Nephron progenitor cell (in vitro differentiated cells): ENCODE results near the gene LSS.
A peak's percentile ranks its signal among the peaks of the same experiment; 100 is the strongest.

Experiments used
- DNase-seq: peaks from one replicate; pipeline ENCODE4 v3.0.0; 2021
- H3K27ac Mint-ChIP-seq: 2 replicates; pipeline ENCODE4 v1.8.0; 2021; ENCODE audit warnings: mild to moderate bottlenecking, moderate library complexity, mixed read lengths
- H3K27me3 Mint-ChIP-seq: 2 replicates; pipeline ENCODE4 v1.8.0; 2021; ENCODE audit warnings: mild to moderate bottlenecking, low read depth, mixed read lengths; ENCODE audit not compliant: poor library complexity
- H3K36me3 Mint-ChIP-seq: 2 replicates; pipeline ENCODE4 v1.8.0; 2021; ENCODE audit warnings: low read depth, mixed read lengths
- H3K4me1 Mint-ChIP-seq: 2 replicates; pipeline ENCODE4 v1.8.0; 2021; ENCODE audit warnings: mixed read lengths
- H3K4me3 Mint-ChIP-seq: 2 replicates; pipeline ENCODE4 v1.8.0; 2021; ENCODE audit warnings: mild to moderate bottlenecking, moderate library complexity, mixed read lengths
- H3K9me3 Mint-ChIP-seq: 2 replicates; pipeline ENCODE4 v1.8.0; 2021; ENCODE audit warnings: mild to moderate bottlenecking, moderate library complexity, mixed read lengths
- TF ChIP-seq, protein P1 (sequence below): fragments of 200-600 bp; sonication (generic); IDR thresholded peaks from 2 replicates; pipeline ENCODE4 v1.5.0; 2021; ENCODE audit warnings: antibody characterized with exemption

LSS gene

DNA sequence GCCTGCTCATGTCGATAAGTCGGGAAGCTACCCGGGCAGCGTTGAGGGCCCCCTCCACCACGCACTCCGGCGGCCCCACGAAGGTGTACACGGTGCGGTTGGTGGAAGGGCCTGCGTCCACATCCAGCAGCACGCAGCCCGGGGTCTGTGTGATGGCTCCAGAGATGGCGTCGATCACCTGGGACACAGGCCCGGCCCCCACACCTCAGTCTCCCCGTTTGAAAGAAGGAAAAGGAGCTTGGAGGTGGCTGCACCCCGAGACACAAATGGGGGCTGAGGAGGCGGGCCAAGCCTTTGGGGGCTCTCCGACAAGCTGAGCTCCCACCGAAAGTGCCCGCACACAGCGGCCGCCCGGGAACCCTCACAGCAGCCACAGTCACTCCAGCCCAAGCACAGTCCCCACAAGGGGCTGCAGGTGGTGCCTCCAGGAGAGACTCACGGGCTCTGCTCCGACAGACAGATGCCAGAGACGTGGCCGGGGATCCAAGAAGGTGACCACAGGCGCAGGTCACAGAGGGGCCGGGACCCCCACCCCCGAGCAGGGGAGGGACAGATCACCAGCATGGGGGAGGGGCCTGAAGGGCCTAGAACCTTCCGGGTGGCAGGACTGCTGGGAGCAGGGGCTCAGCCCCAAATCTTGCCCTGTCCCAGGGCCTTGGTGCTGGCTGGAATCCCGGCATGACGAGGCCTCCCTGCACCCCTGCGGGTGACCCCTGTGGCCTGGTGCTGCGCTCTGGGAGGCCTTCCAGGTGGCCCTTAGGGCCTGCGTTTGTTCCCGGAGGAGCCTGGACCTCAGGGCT lies 74.2 kb downstream of the LSS start:
- Mint-ChIP-seq H3K27ac (no peak overlapping the region), H3K4me3 (no peak overlapping the region), H3K4me1 (peaks cover 33% of the 10 kb centered on the region), H3K27me3 (no peaks in the 10 kb centered on the region), H3K9me3 (no peaks in the 10 kb centered on the region), H3K36me3 (no peaks in the 10 kb centered on the region)
- DNase-seq, result no peak
- TF ChIP-seq, protein P1, sequence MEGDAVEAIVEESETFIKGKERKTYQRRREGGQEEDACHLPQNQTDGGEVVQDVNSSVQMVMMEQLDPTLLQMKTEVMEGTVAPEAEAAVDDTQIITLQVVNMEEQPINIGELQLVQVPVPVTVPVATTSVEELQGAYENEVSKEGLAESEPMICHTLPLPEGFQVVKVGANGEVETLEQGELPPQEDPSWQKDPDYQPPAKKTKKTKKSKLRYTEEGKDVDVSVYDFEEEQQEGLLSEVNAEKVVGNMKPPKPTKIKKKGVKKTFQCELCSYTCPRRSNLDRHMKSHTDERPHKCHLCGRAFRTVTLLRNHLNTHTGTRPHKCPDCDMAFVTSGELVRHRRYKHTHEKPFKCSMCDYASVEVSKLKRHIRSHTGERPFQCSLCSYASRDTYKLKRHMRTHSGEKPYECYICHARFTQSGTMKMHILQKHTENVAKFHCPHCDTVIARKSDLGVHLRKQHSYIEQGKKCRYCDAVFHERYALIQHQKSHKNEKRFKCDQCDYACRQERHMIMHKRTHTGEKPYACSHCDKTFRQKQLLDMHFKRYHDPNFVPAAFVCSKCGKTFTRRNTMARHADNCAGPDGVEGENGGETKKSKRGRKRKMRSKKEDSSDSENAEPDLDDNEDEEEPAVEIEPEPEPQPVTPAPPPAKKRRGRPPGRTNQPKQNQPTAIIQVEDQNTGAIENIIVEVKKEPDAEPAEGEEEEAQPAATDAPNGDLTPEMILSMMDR, result no peak

DNA sequence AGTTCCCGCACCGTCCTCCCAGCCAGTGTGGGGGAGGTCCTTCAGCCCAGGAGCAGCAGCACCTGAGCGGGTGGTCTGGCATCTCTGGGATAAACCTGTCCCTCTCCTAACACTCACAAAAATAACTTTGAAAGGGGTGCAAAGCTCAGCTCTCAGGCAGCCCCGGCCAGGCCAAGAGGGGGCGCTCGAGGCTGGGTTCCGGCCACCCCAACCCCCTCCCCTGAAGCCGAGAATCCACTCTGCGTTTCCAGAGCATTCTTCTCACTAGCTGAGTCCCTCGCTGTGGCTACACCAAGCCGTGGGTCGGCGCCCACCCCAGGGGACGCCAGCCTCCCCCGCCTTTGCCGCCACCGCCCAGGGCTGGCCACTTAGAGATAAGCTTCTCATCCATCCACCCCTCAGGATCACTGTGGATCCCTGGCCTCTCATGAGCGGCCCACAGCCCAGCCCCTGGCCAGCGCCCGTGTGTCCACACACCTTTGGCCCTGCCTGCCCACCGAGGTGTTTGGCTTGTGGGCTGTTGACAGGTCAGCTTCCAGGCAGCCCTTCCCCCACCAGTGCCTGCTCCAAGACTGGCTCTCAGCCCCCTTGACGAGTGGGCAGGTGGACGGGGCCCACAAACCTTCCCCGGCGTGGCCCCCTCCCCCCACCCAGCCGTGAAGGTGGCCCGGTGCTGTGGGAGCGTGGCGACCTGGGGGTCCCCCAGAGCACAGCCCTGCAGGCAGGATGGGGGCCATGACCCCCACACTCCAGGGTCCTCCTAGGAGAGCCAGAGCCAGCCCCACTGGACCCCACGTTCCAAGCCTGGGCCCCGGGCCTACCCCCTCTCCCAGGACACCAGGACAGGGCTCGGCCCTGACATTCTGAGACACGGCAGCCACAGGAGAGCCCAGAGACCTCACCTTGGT lies 75.1 kb downstream of the LSS start:
- TF ChIP-seq, protein P1, result peak; percentile 70
- Mint-ChIP-seq H3K36me3 (no peaks in the 10 kb centered on the region), H3K4me3 (no peak overlapping the region), H3K4me1 (peaks cover 42% of the 10 kb centered on the region), H3K27ac (no peak overlapping the region), H3K27me3 (peaks cover 3% of the 10 kb centered on the region), H3K9me3 (no peaks in the 10 kb centered on the region)
- DNase-seq, result peak; percentile 83

DNA sequence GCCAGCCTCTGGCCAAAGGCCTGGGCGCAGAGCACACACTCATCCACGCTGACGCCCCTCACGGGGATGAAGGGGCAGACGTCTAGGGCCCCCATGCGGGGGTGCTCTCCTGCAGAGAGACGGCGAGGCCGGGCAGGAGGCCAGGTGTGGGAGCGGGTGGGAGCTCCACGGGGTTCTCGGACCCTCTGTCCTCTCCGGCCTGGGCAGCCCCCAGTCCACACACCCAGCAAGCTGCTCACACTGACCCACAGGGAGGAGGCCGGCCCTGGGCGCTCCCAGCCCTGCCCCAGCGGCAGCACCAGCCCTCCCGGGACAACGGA lies 75.7 kb downstream of the LSS start:
- no peaks in the 10 kb centered on the region for H3K36me3 Mint-ChIP-seq
- H3K27me3 Mint-ChIP-seq, result peaks cover 3% of the 10 kb centered on the region
- no peak for DNase-seq
- TF ChIP-seq, protein P1, result no peak
- H3K4me3 Mint-ChIP-seq, result no peak overlapping the region
- peaks cover 43% of the 10 kb centered on the region for H3K4me1 Mint-ChIP-seq
- no peak overlapping the region for H3K27ac Mint-ChIP-seq
- H3K9me3 Mint-ChIP-seq, result no peaks in the 10 kb centered on the region

DNA sequence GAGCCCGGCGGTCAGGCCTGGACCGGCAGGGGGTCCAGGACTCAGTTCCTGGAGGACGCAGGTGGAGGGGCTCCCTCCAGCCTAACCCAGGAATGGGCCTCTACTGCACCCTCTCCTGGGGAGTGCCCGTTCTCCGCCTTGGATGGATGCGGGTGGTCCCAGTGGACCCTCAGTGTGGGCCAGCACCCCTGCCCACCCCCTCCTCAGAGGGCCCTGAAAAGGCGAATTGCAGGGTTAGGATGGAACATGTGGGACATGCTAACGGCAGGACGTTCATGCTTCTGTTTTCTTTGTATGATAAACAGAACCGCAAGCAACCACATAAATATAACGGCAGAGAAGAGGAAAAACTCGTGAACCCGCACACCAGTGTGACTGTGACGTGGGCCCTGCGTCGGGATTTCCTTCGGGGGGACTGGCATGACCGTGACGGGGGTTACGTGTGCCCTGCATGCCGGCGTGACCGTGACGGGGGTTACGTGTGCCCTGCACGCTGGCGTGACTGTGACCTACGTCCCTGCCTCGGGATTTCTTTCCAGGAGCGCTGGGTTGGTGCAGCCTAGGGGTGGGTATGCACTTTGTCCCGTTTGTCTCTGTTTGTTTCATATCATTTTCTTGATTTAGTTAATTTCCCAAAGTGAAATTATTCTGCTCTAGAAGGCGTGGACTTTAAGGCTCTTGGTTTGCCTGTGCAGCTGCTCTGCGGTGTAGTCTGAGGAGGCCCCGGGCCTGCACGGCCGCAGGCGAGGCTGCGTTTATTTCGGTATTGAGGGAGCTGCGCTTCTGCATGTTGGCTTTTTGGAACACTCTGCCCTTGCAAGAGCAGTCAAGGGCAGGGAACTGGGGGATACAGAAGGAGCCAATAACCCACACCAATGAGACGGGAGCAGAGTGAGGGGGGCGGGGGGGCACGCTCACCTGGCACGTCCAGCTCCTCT lies 76.3 kb downstream of the LSS start:
- Mint-ChIP-seq H3K9me3 (no peaks in the 10 kb centered on the region), H3K36me3 (no peaks in the 10 kb centered on the region), H3K4me1 (peaks cover 43% of the 10 kb centered on the region), H3K27ac (peak overlapping the region; percentile 57), H3K4me3 (no peak overlapping the region), H3K27me3 (peaks cover 3% of the 10 kb centered on the region)
- TF ChIP-seq, protein P1, result no peak
- DNase-seq, result no peak

DNA sequence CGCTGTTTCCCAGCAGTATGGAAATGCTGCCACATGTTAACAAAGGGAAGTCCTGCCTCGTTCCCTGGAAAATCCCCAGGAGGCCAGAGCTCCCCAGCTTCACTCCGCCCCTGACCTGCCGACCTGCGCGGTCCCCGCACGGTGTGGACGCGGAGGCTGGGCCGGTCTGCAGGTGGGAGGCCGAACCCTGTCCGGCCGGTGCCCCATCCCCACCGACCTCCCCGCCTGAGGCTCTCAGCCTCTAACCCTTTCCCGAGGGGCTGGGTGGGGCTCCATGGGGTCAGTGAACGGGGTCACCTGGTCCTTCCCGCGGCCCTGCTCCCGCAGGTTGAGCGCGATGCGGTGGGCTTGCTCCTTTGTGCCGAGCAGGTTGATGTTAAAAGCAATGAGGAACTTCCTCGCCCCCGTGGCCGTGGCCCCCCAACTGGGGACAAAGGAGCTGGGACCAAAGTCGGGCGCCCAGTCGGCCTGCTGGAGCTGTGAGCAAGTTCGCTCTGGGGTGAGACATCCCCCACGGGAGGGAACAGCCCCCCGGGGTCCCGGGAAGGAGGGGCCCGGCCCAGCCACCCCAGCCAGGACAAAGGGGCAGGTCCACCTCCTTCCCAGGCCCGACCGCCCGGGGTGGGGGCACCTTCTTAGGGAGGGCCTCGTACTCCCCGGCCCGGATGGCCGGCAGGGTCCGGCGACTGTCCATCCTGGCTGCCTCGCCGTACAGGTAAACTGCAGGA lies 77.1 kb downstream of the LSS start:
- Mint-ChIP-seq H3K4me3 (no peak overlapping the region), H3K27me3 (peaks cover 6% of the 10 kb centered on the region), H3K36me3 (no peaks in the 10 kb centered on the region), H3K27ac (no peak overlapping the region), H3K9me3 (no peaks in the 10 kb centered on the region), H3K4me1 (peaks cover 47% of the 10 kb centered on the region)
- TF ChIP-seq, protein P1, result no peak
- peak; percentile 15 for DNase-seq
